WTC11 (cell line): ENCODE measurements around the gene RIOX2.

Experiments
- ELF4 ChIP-seq: sonication (generic); formaldehyde crosslinking; IDR thresholded peaks from 2 replicates; pipeline ENCODE4 v1.8.1; 2022; ENCODE audit warnings: low read depth, mild to moderate bottlenecking, moderate library complexity, missing genetic modification reagents
- ZNF138 ChIP-seq: sonication (generic); formaldehyde crosslinking; conservative IDR thresholded peaks from 2 replicates; pipeline ENCODE4 v1.8.1; 2022; ENCODE audit warnings: mild to moderate bottlenecking, moderate library complexity, missing genetic modification reagents
- TF ChIP-seq, protein P1 (sequence below): fragments of 200-600 bp; IDR thresholded peaks from 2 replicates; pipeline ENCODE4 v1.8.0; 2022; ENCODE audit warnings: antibody characterized with exemption
- TF ChIP-seq, protein P2 (sequence below): sonication (generic); formaldehyde crosslinking; IDR thresholded peaks from 2 replicates; pipeline ENCODE4 v1.8.1; 2023; ENCODE audit warnings: mild to moderate bottlenecking, missing genetic modification reagents, moderate library complexity

DNA sequence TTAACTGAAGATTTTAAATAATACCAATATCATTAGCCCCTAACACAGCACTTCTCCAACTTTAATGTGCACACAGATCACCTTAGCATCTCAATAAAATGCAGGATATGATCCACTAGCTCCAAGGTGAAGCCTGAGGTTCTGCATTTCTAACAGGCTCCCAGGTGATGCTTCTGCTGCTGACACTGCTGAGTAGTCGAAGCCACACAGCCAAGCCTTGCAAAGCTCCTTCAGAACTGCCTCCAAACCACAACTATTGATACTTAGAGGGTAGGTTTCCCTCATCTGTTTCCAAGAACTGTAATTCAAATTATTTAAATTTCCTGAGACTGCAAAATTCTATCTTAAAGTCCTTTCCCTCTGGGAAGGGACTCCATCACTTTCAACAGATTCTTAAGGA is 3.9 kb downstream of the RIOX2 start:
- TF ChIP-seq, protein P1, sequence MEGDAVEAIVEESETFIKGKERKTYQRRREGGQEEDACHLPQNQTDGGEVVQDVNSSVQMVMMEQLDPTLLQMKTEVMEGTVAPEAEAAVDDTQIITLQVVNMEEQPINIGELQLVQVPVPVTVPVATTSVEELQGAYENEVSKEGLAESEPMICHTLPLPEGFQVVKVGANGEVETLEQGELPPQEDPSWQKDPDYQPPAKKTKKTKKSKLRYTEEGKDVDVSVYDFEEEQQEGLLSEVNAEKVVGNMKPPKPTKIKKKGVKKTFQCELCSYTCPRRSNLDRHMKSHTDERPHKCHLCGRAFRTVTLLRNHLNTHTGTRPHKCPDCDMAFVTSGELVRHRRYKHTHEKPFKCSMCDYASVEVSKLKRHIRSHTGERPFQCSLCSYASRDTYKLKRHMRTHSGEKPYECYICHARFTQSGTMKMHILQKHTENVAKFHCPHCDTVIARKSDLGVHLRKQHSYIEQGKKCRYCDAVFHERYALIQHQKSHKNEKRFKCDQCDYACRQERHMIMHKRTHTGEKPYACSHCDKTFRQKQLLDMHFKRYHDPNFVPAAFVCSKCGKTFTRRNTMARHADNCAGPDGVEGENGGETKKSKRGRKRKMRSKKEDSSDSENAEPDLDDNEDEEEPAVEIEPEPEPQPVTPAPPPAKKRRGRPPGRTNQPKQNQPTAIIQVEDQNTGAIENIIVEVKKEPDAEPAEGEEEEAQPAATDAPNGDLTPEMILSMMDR = no peak
- TF ChIP-seq, protein P2, sequence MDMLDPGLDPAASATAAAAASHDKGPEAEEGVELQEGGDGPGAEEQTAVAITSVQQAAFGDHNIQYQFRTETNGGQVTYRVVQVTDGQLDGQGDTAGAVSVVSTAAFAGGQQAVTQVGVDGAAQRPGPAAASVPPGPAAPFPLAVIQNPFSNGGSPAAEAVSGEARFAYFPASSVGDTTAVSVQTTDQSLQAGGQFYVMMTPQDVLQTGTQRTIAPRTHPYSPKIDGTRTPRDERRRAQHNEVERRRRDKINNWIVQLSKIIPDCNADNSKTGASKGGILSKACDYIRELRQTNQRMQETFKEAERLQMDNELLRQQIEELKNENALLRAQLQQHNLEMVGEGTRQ (CRISPR knock-in tag) = no peak
- TF ChIP-seq ZNF138 (CRISPR knock-in tag) (no peak), ELF4 (CRISPR knock-in tag) (no peak)
